OCI-LY1 (cell line): ENCODE measurements around the gene LAMTOR4.

ENCODE experiments used
- CTCF ChIP-seq: fragments of 200-600 bp; sonication (generic), shearing (Covaris generic); IDR thresholded peaks from 2 replicates; pipeline ENCODE4 v1.5.1; 2017; ENCODE audit warnings: mild to moderate bottlenecking, antibody characterized with exemption, low read length, moderate library complexity, mixed read lengths
- EZH2 ChIP-seq: fragments of 200-600 bp; sonication (generic), shearing (Covaris generic); IDR thresholded peaks from 2 replicates; pipeline ENCODE4 v1.8.0; 2017; ENCODE audit warnings: borderline replicate concordance, mixed run types, mild to moderate bottlenecking, antibody characterized with exemption, low read length, moderate library complexity, mixed read lengths

- no peak for TF ChIP-seq CTCF
- TF ChIP-seq EZH2: no peak
Observed at GRCh38 chr7:100106633-100107032, 42.1 kb upstream of the LAMTOR4 start.
